HFFc6 (cell line): ENCODE measurements around the gene CPLANE1. TPM values are rescaled to one million over a fixed set of nuclear protein-coding genes. Genes with fewer than 3 reads are reported as not detected.
"Not testable (repeated sequence)": the region's sequence is repeated elsewhere in the genome, so short reads cannot be mapped to it uniquely, and the experiment has no call there.

Experiments used
- DNase-seq: peaks from one replicate; pipeline ENCODE4 v3.0.0-alpha.2; 2018
- H3K27ac Mint-ChIP-seq: 2 replicates; pipeline ENCODE4 v1.8.0; 2020; ENCODE audit warnings: mild to moderate bottlenecking, mixed read lengths
- H3K27me3 Mint-ChIP-seq: 2 replicates; pipeline ENCODE4 v1.8.0; 2021; ENCODE audit warnings: mild to moderate bottlenecking, moderate library complexity, mixed read lengths; ENCODE audit not compliant: insufficient read depth
- H3K36me3 Mint-ChIP-seq: 2 replicates; pipeline ENCODE4 v1.8.0; 2021; ENCODE audit warnings: low read depth, mixed read lengths
- H3K4me1 Mint-ChIP-seq: 2 replicates; pipeline ENCODE4 v1.8.0; 2020; ENCODE audit warnings: low read depth, mixed read lengths
- H3K4me3 Mint-ChIP-seq: 2 replicates; pipeline ENCODE4 v1.8.0; 2020; ENCODE audit warnings: mild to moderate bottlenecking, moderate library complexity, mixed read lengths
- H3K9me3 Mint-ChIP-seq: 2 replicates; pipeline ENCODE4 v1.8.0; 2020; ENCODE audit warnings: mild to moderate bottlenecking, mixed read lengths
- total RNA-seq, 6 experiments: library from RNA; stranded (reverse); fragmentation: NEBNext Ultra II Directional; extraction: Animal tissue kit (Norgen Biotek cat#: 25700); gene quantifications; 2 replicates in 1 of 6; 3 replicates in 5 of 6; pipeline ENCODE4 v1.2.3, GENCODE V29; 2021
- TF ChIP-seq, protein P1 (sequence below): fragments of 200-600 bp; sonication (generic); IDR thresholded peaks from 2 replicates; pipeline ENCODE4 v1.5.0; 2021; ENCODE audit warnings: antibody characterized with exemption, mild to moderate bottlenecking

Gene CPLANE1
- total RNA-seq, 6 experiments from 2014 or later: 10.3 to 12.7 (median 11.6) TPM

DNA sequence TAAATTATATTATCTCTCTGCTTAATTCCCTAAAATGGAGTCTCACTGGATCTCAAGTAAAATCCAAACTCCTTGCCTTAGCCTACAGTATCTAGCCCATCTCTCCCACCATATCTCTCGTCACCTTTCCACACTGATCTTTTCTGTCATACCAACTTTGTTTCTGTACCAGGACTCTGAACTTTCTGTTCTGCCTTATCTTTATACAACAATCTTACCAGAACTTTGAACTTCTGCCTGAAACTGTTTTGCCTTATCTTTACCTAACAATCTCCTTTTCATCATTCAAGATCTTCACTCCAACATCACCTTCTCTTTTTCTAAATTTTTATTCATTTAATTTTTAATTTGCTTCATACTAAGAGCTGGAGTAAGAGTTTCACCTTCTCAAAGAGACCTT lies 139.0 kb downstream of the CPLANE1 start:
- Mint-ChIP-seq H3K4me3 (no peak overlapping the region), H3K36me3 (peaks cover 20% of the 10 kb centered on the region), H3K27ac (no peak overlapping the region), H3K4me1 (no peaks in the 10 kb centered on the region), H3K27me3 (no peaks in the 10 kb centered on the region; the same call in 1 of the 2 replicates), H3K9me3 (no peaks in the 10 kb centered on the region)
- DNase-seq: no peak
- TF ChIP-seq, protein P1, sequence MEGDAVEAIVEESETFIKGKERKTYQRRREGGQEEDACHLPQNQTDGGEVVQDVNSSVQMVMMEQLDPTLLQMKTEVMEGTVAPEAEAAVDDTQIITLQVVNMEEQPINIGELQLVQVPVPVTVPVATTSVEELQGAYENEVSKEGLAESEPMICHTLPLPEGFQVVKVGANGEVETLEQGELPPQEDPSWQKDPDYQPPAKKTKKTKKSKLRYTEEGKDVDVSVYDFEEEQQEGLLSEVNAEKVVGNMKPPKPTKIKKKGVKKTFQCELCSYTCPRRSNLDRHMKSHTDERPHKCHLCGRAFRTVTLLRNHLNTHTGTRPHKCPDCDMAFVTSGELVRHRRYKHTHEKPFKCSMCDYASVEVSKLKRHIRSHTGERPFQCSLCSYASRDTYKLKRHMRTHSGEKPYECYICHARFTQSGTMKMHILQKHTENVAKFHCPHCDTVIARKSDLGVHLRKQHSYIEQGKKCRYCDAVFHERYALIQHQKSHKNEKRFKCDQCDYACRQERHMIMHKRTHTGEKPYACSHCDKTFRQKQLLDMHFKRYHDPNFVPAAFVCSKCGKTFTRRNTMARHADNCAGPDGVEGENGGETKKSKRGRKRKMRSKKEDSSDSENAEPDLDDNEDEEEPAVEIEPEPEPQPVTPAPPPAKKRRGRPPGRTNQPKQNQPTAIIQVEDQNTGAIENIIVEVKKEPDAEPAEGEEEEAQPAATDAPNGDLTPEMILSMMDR: no peak

GRCh38 chr5:37109338-37109737 lies 139.8 kb downstream of the CPLANE1 start:
- no peak for DNase-seq
- no peak overlapping the region for H3K27ac Mint-ChIP-seq
- no peaks in the 10 kb centered on the region for H3K4me1 Mint-ChIP-seq
- H3K36me3 Mint-ChIP-seq: peaks cover 20% of the 10 kb centered on the region
- TF ChIP-seq, protein P1: no peak
- H3K4me3 Mint-ChIP-seq: no peak overlapping the region
- no peaks in the 10 kb centered on the region for H3K9me3 Mint-ChIP-seq
- no peaks in the 10 kb centered on the region; the same call in 1 of the 2 replicates for H3K27me3 Mint-ChIP-seq

DNA sequence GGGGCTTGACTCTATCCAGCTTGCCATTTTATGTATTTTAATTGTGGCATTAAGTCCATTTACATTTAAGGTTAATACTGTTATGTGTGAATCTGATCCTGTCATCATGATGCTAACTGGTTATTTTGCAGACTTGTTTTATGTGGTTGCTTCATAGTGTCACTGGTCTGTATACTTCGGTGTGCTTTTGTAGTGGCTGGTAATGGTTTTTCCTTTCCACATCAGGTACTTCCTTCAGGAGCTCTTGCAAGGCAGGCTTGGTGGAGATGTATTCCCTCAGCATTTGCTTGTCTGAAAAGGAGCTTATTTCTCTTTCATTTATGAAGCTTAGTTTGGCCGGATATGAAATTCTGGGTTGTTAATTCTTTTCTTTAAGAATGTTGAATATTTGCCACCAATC lies 145.9 kb downstream of the CPLANE1 start:
- Mint-ChIP-seq H3K27me3 (peaks cover 1% of the 10 kb centered on the region), H3K9me3 (peaks cover 25% of the 10 kb centered on the region), H3K36me3 (peaks cover 60% of the 10 kb centered on the region), H3K27ac (no peak overlapping the region), H3K4me1 (no peaks in the 10 kb centered on the region), H3K4me3 (no peak overlapping the region)
- no peak for DNase-seq
- TF ChIP-seq, protein P1: no peak

GRCh38 chr5:37099267-37099666 lies 149.9 kb downstream of the CPLANE1 start:
- not testable (repeated sequence) for H3K27ac Mint-ChIP-seq, H3K4me3 Mint-ChIP-seq, DNase-seq, H3K4me1 Mint-ChIP-seq, H3K27me3 Mint-ChIP-seq
- H3K36me3 Mint-ChIP-seq: peaks cover 86% of the 10 kb centered on the region
- H3K9me3 Mint-ChIP-seq: peaks cover 41% of the 10 kb centered on the region

DNA sequence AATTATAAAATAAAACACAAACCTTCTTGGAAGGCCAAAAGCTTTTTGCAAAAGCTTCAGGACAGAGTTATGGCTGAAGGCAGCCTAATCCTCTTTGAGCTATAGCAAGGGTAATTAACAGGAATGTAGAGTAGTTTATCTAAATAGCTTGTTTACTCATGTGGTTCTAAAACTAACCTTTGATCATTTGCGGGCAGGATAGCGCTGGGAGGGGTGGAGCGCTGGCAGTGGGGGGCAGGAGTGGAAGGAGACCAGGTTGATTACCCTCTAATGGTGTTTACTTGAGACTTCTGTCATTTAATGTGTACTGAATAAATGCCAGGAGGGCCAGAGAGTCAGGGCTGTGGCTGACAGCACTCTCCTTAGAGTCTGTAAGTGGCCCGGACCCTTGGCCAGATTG lies 155.4 kb downstream of the CPLANE1 start:
- H3K27ac Mint-ChIP-seq, H3K4me3 Mint-ChIP-seq, H3K4me1 Mint-ChIP-seq, H3K27me3 Mint-ChIP-seq, DNase-seq: not testable (repeated sequence)
- Mint-ChIP-seq H3K9me3 (peaks cover 21% of the 10 kb centered on the region), H3K36me3 (peaks cover 52% of the 10 kb centered on the region)

GRCh38 chr5:37090781-37091180 lies 158.4 kb downstream of the CPLANE1 start:
- Mint-ChIP-seq H3K9me3 (no peaks in the 10 kb centered on the region), H3K27ac (no peak overlapping the region)

More at GRCh38 chr5:37090781-37091180, 158.4 kb downstream of the CPLANE1 start:
- DNase-seq: no peak
- peaks cover 38% of the 10 kb centered on the region for H3K36me3 Mint-ChIP-seq
- no peak overlapping the region for H3K4me3 Mint-ChIP-seq
- TF ChIP-seq, protein P1: no peak
- peaks cover 17% of the 10 kb centered on the region for H3K4me1 Mint-ChIP-seq
- no peaks in the 10 kb centered on the region for H3K27me3 Mint-ChIP-seq
